SK-N-SH (cell line): ENCODE data around the gene TSSK3. TPM values are rescaled to one million over a fixed set of nuclear protein-coding genes. Genes with fewer than 3 reads are reported as not detected.

Experiments used
- CTCF ChIA-PET: fragments of 300-600, 350-600 bp; formaldehyde crosslinking; extraction: SDS; loops from one replicate; lab custom pipeline; 2021; lab: Yijun Ruan, JAX
- POLR2A ChIA-PET: fragments of 350-600 bp; sonication (Branson Sonifier 250); formaldehyde crosslinking; extraction: SDS; loops from one replicate; lab custom pipeline; 2020; ENCODE audit warnings: antibody characterized with exemption, inconsistent platforms; lab: Yijun Ruan, JAX
- DNase-seq: peaks from one replicate; pipeline ENCODE4 v3.0.0; 2012
- H2AFZ ChIP-seq: fragments of 200-600 bp; sonication (generic); 2 replicates; pipeline ENCODE4 v1.8.1; 2016; ENCODE audit warnings: antibody characterized with exemption, mild to moderate bottlenecking, low read depth
- H3F3A ChIP-seq: fragments of 200-600 bp; sonication (generic); replicated peaks from 2 replicates; pipeline ENCODE3; 2016; ENCODE audit warnings: antibody characterized with exemption, mild to moderate bottlenecking; ENCODE audit not compliant: insufficient read depth
- H3K27ac ChIP-seq, 2 experiments: fragments of 200-500 bp in 1 of 2; fragments of 200-600 bp in 1 of 2; sonication (Bioruptor generic) in 1 of 2; sonication (generic), shearing (Covaris generic) in 1 of 2; 2 replicates each; pipeline versions ENCODE4 v1.5.1 to v1.6.1; 2014 to 2016; ENCODE audit warnings: low read depth in 2 of 2, inconsistent platforms in 1 of 2, low read length in 1 of 2, mild to moderate bottlenecking in 1 of 2, mixed read lengths in 1 of 2
- H3K27me3 ChIP-seq: fragments of 200-600 bp; sonication (generic), shearing (Covaris generic); 2 replicates; pipeline ENCODE4 v1.6.1; 2016; ENCODE audit warnings: mixed run types; ENCODE audit not compliant: insufficient read depth
- H3K36me3 ChIP-seq, 2 experiments: fragments of 200-500 bp in 1 of 2; fragments of 200-600 bp in 1 of 2; sonication (Bioruptor generic) in 1 of 2; sonication (generic) in 1 of 2; replicated peaks in 1 of 2; 2 replicates each; pipeline versions ENCODE3 to v1.5.1; 2014 to 2016; ENCODE audit warnings: low read length in 1 of 2, mild to moderate bottlenecking in 1 of 2; ENCODE audit not compliant: insufficient read depth in 2 of 2, control insufficient read depth in 1 of 2
- H3K4me1 ChIP-seq, 2 experiments: fragments of 200-500 bp in 1 of 2; fragments of 200-600 bp in 1 of 2; sonication (Bioruptor generic) in 1 of 2; sonication (generic), shearing (Covaris generic) in 1 of 2; 2 replicates each; pipeline versions ENCODE4 v1.5.1 to v1.6.1; 2014 to 2016; ENCODE audit warnings: low read depth in 1 of 2, low read length in 1 of 2, mixed run types in 1 of 2; ENCODE audit not compliant: insufficient read depth in 2 of 2, control insufficient read depth in 1 of 2
- H3K4me2 ChIP-seq: fragments of 200-600 bp; sonication (generic), shearing (Covaris generic); 2 replicates; pipeline ENCODE4 v1.6.1; 2017; ENCODE audit warnings: mixed run types
- H3K4me3 ChIP-seq, 2 experiments: fragments of 200-500 bp in 1 of 2; fragments of 200-600 bp in 1 of 2; sonication (Bioruptor generic) in 1 of 2; sonication (generic), shearing (Covaris generic) in 1 of 2; 2 replicates each; pipeline versions ENCODE4 v1.5.1 to v1.8.1; 2014 to 2016; ENCODE audit warnings: low read depth in 2 of 2, inconsistent platforms in 1 of 2, low read length in 1 of 2, mild to moderate bottlenecking in 1 of 2, mixed read lengths in 1 of 2, moderate library complexity in 1 of 2
- H3K79me2 ChIP-seq: fragments of 200-600 bp; sonication (generic); 2 replicates; pipeline ENCODE4 v1.8.1; 2017; ENCODE audit warnings: mild to moderate bottlenecking; ENCODE audit not compliant: insufficient read depth
- H3K9ac ChIP-seq: fragments of 200-600 bp; sonication (generic); 2 replicates; pipeline ENCODE4 v1.6.1; 2017; ENCODE audit warnings: mixed run types
- H3K9me2 ChIP-seq: fragments of 200-600 bp; sonication (generic); 2 replicates; pipeline ENCODE4 v1.6.1; 2017; ENCODE audit warnings: mixed run types
- H3K9me3 ChIP-seq: fragments of 200-600 bp; sonication (generic); 2 replicates; pipeline ENCODE4 v1.6.1; 2017; ENCODE audit warnings: mixed run types, mild to moderate bottlenecking, moderate library complexity
- H4K20me1 ChIP-seq: fragments of 200-600 bp; sonication (generic); 2 replicates; pipeline ENCODE4 v1.6.1; 2017; ENCODE audit warnings: mild to moderate bottlenecking, mixed run types; ENCODE audit not compliant: insufficient read depth
- CTCF ChIP-seq: fragments of 200-600 bp; sonication (generic); IDR thresholded peaks from 2 replicates; pipeline ENCODE4 v1.6.1; 2017; ENCODE audit warnings: antibody characterized with exemption, mild to moderate bottlenecking, moderate library complexity
- FOSL2 ChIP-seq: IDR thresholded peaks from 2 replicates; pipeline ENCODE4 v1.4.0; 2012; ENCODE audit warnings: low read depth, mild to moderate bottlenecking, moderate library complexity, borderline replicate concordance
- GABPA ChIP-seq: IDR thresholded peaks from 2 replicates; pipeline ENCODE4 v1.4.0; 2012; ENCODE audit warnings: low read depth, mild to moderate bottlenecking
- JUND ChIP-seq: IDR thresholded peaks from 2 replicates; pipeline ENCODE4 v1.4.0; 2012
- MEF2A ChIP-seq: IDR thresholded peaks from 2 replicates; pipeline ENCODE4 v1.4.0; 2012; ENCODE audit warnings: low read depth, borderline replicate concordance
- MXI1 ChIP-seq: IDR thresholded peaks from 2 replicates; pipeline ENCODE4 v1.6.1; 2012; ENCODE audit warnings: mild to moderate bottlenecking, low read depth, low read length, improper control_type of control experiment
- POLR2AphosphoS5 ChIP-seq: IDR thresholded peaks from 2 replicates; pipeline ENCODE4 v1.6.1; 2012; ENCODE audit warnings: low read depth, low read length
- RAD21 ChIP-seq: IDR thresholded peaks from 2 replicates; pipeline ENCODE4 v1.6.1; 2012; ENCODE audit warnings: mild to moderate bottlenecking, low read length
- RFX5 ChIP-seq: IDR thresholded peaks from 2 replicates; pipeline ENCODE4 v1.6.1; 2012; ENCODE audit warnings: mild to moderate bottlenecking, improper control_type of control experiment, low read length
- RXRA ChIP-seq: IDR thresholded peaks from 2 replicates; pipeline ENCODE4 v1.4.0; 2012; ENCODE audit warnings: low read depth, mild to moderate bottlenecking, borderline replicate concordance
- SIN3A ChIP-seq: IDR thresholded peaks from 2 replicates; pipeline ENCODE4 v1.6.1; 2012; ENCODE audit warnings: low read depth, mild to moderate bottlenecking, low read length, moderate library complexity, borderline replicate concordance
- USF1 ChIP-seq: IDR thresholded peaks from 2 replicates; pipeline ENCODE4 v1.4.0; 2012; ENCODE audit warnings: low read depth, borderline replicate concordance
- YY1 ChIP-seq: IDR thresholded peaks from 2 replicates; pipeline ENCODE4 v1.4.0; 2012; ENCODE audit warnings: low read depth, mild to moderate bottlenecking
- WGBS: methylation state at CpG from one replicate; pipeline ENCODE4 v1.1.6; 2017; ENCODE audit warnings: low lambda C conversion rate; 5-methylcytosine and 5-hydroxymethylcytosine counted together
- polyA plus RNA-seq, 3 experiments: library from polyadenylated mRNA; depleted of rRNA; stranded (reverse); fragments of >200 nt; gene quantifications; 2 replicates each; pipeline ENCODE4 v1.2.3, GENCODE V29; 2012
- TF ChIP-seq, protein P1 (sequence below): IDR thresholded peaks from 2 replicates; pipeline ENCODE4 v1.4.0; 2012; ENCODE audit warnings: low read depth

TSSK3 gene
- polyA plus RNA-seq, 1 of the 3 experiments (the other 2 are of a cell fraction): 0.28 TPM

- H3K4me1 ChIP-seq: 0 out of 4 replicates have a peak, but pooled peaks cover 0 to 6% of the 10 kb centered on the region in 2 experiments
- no peak overlapping the region for H3K27ac ChIP-seq
- TF ChIP-seq MXI1 (no peak), POLR2AphosphoS5 (no peak)
- TF ChIP-seq, protein P1, sequence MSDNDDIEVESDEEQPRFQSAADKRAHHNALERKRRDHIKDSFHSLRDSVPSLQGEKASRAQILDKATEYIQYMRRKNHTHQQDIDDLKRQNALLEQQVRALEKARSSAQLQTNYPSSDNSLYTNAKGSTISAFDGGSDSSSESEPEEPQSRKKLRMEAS: no peak
- H3K4me2 ChIP-seq: no peak overlapping the region
- H4K20me1 ChIP-seq: 0 out of 2 replicates have a peak, but pooled peaks cover 7% of the 10 kb centered on the region
- ChIA-PET CTCF (interaction anchor here (0.8 to 2.4 kb wide), 5 partner anchors 11 to 106 kb away, joined by 3 to 7 read pairs (median 4); partner anchors contain the start of gene MARCKSL1), POLR2A (interaction anchor here (0.9 to 1.9 kb wide), 2 partner anchors 9 to 10 kb away, joined by 5 to 7 read pairs; no protein-coding TSS in a partner anchor)
- 74% methylated on average over 5 of the region's 5 CpGs for WGBS
- H3K79me2 ChIP-seq: peaks cover 14% of the 10 kb centered on the region
- peaks cover 11 to 28% of the 10 kb centered on the region in 2 experiments for H3K36me3 ChIP-seq
- H3K9me2 ChIP-seq: no peaks in the 10 kb centered on the region
- no peaks in the 10 kb centered on the region for H3K9me3 ChIP-seq
- peaks cover 11% of the 10 kb centered on the region for H3F3A ChIP-seq
- no peak overlapping the region for H3K9ac ChIP-seq
- no peak for DNase-seq
- H2AFZ ChIP-seq: no peak overlapping the region
- H3K27me3 ChIP-seq: no peaks in the 10 kb centered on the region
- no peak overlapping the region for H3K4me3 ChIP-seq
Observed at GRCh38 chr1:32321712-32322291, 40.5 kb upstream of the TSSK3 start.

DNA sequence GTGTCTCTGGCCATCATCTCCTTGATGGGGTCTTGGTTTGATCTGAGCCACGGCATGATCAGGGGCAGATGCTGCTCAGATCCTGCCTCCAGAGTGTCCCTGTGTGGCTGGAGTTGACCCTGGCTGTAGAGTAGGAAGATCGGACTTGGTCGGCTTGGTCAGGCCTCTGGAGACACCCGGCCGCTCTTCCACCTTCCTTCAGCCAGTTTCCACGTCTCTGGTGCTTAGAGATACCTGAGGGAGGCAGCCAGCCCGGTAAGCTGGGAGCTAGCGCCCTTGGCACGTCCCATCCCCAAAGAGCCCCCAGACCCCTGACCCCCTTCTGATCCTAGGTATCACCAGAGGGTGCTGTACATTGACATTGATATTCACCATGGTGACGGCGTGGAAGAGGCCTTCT is 35.1 kb upstream of the TSSK3 start:
- Histone ChIP-seq H3K4me2 (no peak overlapping the region), H3K4me3 (no peak overlapping the region), H3K27me3 (no peaks in the 10 kb centered on the region), H3K27ac (no peak overlapping the region), H3K9ac (no peak overlapping the region), H3F3A (peaks cover 30% of the 10 kb centered on the region), H2AFZ (no peak overlapping the region), H3K9me3 (no peaks in the 10 kb centered on the region), H3K9me2 (no peaks in the 10 kb centered on the region), H3K79me2 (peaks cover 14% of the 10 kb centered on the region), H3K36me3 (peaks cover 32 to 51% of the 10 kb centered on the region in 2 experiments), H3K4me1 (no peaks in the 10 kb centered on the region; a peak in 1 of 4 replicates), H4K20me1 (peaks cover 20% of the 10 kb centered on the region; the same call in 1 of the 2 replicates)
- TF ChIP-seq SIN3A: no peak
- TF ChIP-seq FOSL2: no peak
- TF ChIP-seq CTCF: no peak
- no peak for TF ChIP-seq RFX5
- TF ChIP-seq RXRA: no peak
- no peak for TF ChIP-seq USF1
- no peak for TF ChIP-seq YY1
- TF ChIP-seq MEF2A: no peak
- TF ChIP-seq GABPA: no peak
- no peak for TF ChIP-seq RAD21
- no peak for TF ChIP-seq JUND
- WGBS: 98% methylated on average over 6 of the region's 11 CpGs
- POLR2A ChIA-PET: no interaction called here
- DNase-seq: no peak
- CTCF ChIA-PET: no interaction called here
